ENCODE measurements around the gene SNX3. TPM values are rescaled to one million over a fixed set of nuclear protein-coding genes. Genes with fewer than 3 reads are reported as not detected.

Gene SNX3
- total RNA-seq, 4 donors from 2014 or later = 123 to 182 (median 170) TPM

GRCh38 chr6:108291091-108291490 lies 30.3 kb upstream of the SNX3 start:
- Histone ChIP-seq H3K9me3 (no peaks in the 10 kb centered on the region), H3K36me3 (no peaks in the 10 kb centered on the region), H3K27me3 (no peaks in the 10 kb centered on the region), H3K27ac (no peak overlapping the region), H3K4me1 (peaks cover 0 to 15% (median 4%) of the 10 kb centered on the region in 4 donors), H3K4me3 (no peak overlapping the region)
- TF ChIP-seq POLR2A (IDR thresholded peaks at IDR 0.05) (no peak), EP300 (IDR thresholded peaks at IDR 0.05) (no peak)
- TF ChIP-seq, protein P1, sequence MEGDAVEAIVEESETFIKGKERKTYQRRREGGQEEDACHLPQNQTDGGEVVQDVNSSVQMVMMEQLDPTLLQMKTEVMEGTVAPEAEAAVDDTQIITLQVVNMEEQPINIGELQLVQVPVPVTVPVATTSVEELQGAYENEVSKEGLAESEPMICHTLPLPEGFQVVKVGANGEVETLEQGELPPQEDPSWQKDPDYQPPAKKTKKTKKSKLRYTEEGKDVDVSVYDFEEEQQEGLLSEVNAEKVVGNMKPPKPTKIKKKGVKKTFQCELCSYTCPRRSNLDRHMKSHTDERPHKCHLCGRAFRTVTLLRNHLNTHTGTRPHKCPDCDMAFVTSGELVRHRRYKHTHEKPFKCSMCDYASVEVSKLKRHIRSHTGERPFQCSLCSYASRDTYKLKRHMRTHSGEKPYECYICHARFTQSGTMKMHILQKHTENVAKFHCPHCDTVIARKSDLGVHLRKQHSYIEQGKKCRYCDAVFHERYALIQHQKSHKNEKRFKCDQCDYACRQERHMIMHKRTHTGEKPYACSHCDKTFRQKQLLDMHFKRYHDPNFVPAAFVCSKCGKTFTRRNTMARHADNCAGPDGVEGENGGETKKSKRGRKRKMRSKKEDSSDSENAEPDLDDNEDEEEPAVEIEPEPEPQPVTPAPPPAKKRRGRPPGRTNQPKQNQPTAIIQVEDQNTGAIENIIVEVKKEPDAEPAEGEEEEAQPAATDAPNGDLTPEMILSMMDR (IDR thresholded peaks at IDR 0.05) = no peak
- no peak for DNase-seq (ENCODE audit: low spot score in 2 of 2)
- WGBS, 2 donors = 74 to 85% methylated on average over 4 of the region's 4 CpGs

DNA sequence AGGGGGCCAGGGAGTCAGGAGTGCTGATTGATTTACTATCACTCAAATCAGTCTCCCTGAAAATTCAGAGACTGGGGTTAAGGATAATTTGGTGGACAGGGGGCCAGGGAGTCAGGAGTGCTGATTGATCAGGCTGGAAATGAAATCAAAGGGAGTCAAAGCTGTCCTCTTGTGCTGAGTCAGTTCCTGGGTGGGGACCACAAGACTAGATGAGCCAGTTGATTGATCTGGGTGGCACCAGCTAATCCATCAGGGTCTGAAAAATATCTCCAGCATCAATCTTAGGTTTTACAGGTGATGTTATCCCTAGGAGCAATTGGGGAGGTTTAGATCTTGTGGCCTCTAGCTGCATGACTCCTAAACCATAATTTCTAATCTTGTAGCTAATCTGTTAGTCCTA lies 27.9 kb upstream of the SNX3 start:
- Histone ChIP-seq H3K36me3 (no peaks in the 10 kb centered on the region), H3K4me1 (no peaks in the 10 kb centered on the region), H3K27ac (no peak overlapping the region), H3K27me3 (no peaks in the 10 kb centered on the region), H3K9me3 (no peaks in the 10 kb centered on the region), H3K4me3 (no peak overlapping the region)
- no peak for DNase-seq (ENCODE audit: low spot score in 2 of 2)
- TF ChIP-seq EP300 (IDR thresholded peaks at IDR 0.05) (no peak), POLR2A (IDR thresholded peaks at IDR 0.05) (no peak)
- TF ChIP-seq, protein P1 (IDR thresholded peaks at IDR 0.05) = no peak

DNA sequence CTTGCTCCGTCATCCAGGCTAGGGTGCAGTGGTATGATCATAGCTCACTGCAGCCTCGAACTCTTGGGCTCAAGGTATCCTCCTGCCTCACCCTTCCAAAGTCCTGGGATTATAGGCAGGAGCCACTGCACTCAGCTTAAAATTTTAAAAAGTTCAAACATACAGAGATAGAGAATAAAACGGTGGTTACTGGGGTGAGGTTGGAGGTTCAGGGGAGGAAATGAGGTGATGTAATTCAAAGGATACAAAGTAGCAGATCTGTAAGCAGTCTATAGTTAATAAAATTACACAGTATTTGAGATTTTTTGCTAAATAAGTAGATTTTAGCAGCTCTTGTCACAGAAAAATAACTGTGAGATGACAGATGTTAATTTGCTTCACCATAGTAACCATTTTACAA lies 26.5 kb upstream of the SNX3 start:
- Histone ChIP-seq H3K4me1 (no peaks in the 10 kb centered on the region), H3K27ac (no peak overlapping the region), H3K36me3 (no peaks in the 10 kb centered on the region), H3K4me3 (no peak overlapping the region), H3K9me3 (no peaks in the 10 kb centered on the region), H3K27me3 (no peaks in the 10 kb centered on the region)
- 76 to 80% methylated on average over 3 of the region's 3 CpGs for WGBS, 2 donors
- TF ChIP-seq EP300 (IDR thresholded peaks at IDR 0.05) (no peak), POLR2A (IDR thresholded peaks at IDR 0.05) (no peak)
- TF ChIP-seq, protein P1 (IDR thresholded peaks at IDR 0.05) = no peak
- no peak for DNase-seq (ENCODE audit: low spot score in 2 of 2)

- Histone ChIP-seq H3K9me3 (no peaks in the 10 kb centered on the region), H3K27me3 (no peaks in the 10 kb centered on the region), H3K36me3 (no peaks in the 10 kb centered on the region), H3K4me3 (no peak overlapping the region), H3K4me1 (no peaks in the 10 kb centered on the region), H3K27ac (no peak overlapping the region)
- TF ChIP-seq, protein P1 (IDR thresholded peaks at IDR 0.05) = no peak
- no peak for TF ChIP-seq EP300 (IDR thresholded peaks at IDR 0.05)
- no peak for TF ChIP-seq POLR2A (IDR thresholded peaks at IDR 0.05)
- no peak for DNase-seq (ENCODE audit: low spot score in 2 of 2)
- 84 to 85% methylated on average over 4 of the region's 4 CpGs for WGBS, 2 donors
Measured at GRCh38 chr6:108286366-108286765, 25.5 kb upstream of the SNX3 start.

DNA sequence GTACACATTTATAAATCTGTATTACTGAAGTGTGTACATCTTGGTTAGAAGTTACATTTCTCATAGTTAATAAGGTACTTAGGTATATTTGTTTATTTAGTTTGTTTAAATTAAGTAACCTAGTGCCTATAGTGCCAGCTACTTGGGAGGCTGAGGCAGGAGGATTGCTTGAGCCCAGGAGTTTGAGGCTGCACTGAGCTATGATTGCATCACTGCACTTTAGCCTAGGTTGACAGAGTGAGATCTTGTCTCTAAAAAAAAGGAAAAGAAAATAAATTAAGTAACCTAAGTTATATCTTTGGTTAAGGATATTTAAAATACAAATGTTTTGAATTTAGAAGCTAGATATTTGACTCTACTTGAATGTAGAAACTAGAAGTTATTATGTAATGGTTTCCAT lies 24.5 kb upstream of the SNX3 start:
- Histone ChIP-seq H3K4me3 (no peak overlapping the region), H3K9me3 (no peaks in the 10 kb centered on the region), H3K27ac (no peak overlapping the region), H3K27me3 (no peaks in the 10 kb centered on the region), H3K4me1 (no peaks in the 10 kb centered on the region), H3K36me3 (no peaks in the 10 kb centered on the region)
- no peak for DNase-seq (ENCODE audit: low spot score in 2 of 2)
- TF ChIP-seq POLR2A (IDR thresholded peaks at IDR 0.05) (no peak), EP300 (IDR thresholded peaks at IDR 0.05) (no peak)
- TF ChIP-seq, protein P1 (IDR thresholded peaks at IDR 0.05) = no peak

Data from tibial nerve (tissue), 4 donors.